MM.1S (cell line): ENCODE measurements around the gene SLC35D1.

Source experiments
- DNase-seq: peaks from one replicate; pipeline ENCODE4 v3.0.0-alpha.2; 2015
- H2AFZ ChIP-seq: fragments of 300-600 bp; sonication (generic); 2 replicates; pipeline ENCODE4 v1.6.0; 2016; ENCODE audit warnings: antibody characterized with exemption, low read length
- H3F3A ChIP-seq: fragments of 300-600 bp; sonication (generic); 2 replicates; pipeline ENCODE4 v1.6.1; 2016; ENCODE audit warnings: mild to moderate bottlenecking, antibody characterized with exemption, low read length, moderate library complexity, mixed read lengths; ENCODE audit not compliant: insufficient read depth
- H3K27ac ChIP-seq: fragments of 300-600 bp; sonication (generic); 2 replicates; pipeline ENCODE4 v1.5.1; 2016; ENCODE audit warnings: mild to moderate bottlenecking, low read length
- H3K27me3 ChIP-seq: fragments of 300-600 bp; sonication (generic); replicated peaks from 2 replicates; pipeline ENCODE4 v1.6.0; 2016; ENCODE audit warnings: low read length; ENCODE audit not compliant: insufficient read depth
- H3K36me3 ChIP-seq: fragments of 300-600 bp; sonication (generic); replicated peaks from 2 replicates; pipeline ENCODE4 v1.6.1; 2016; ENCODE audit warnings: mild to moderate bottlenecking, low read length, mixed read lengths; ENCODE audit not compliant: insufficient read depth
- H3K4me1 ChIP-seq: fragments of 300-600 bp; sonication (generic); 2 replicates; pipeline ENCODE4 v1.6.1; 2016; ENCODE audit warnings: low read length, mixed read lengths
- H3K4me2 ChIP-seq: fragments of 300-600 bp; sonication (generic); 2 replicates; pipeline ENCODE4 v1.6.0; 2016; ENCODE audit warnings: low read depth, low read length
- H3K4me3 ChIP-seq: fragments of 300-600 bp; sonication (generic); 2 replicates; pipeline ENCODE4 v1.5.1; 2016; ENCODE audit warnings: low read length, mixed read lengths
- H3K79me2 ChIP-seq: fragments of 300-600 bp; sonication (generic); 2 replicates; pipeline ENCODE4 v1.6.1; 2016; ENCODE audit warnings: mixed run types, low read length, mixed read lengths
- H3K9ac ChIP-seq: fragments of 300-600 bp; sonication (generic); 2 replicates; pipeline ENCODE4 v1.6.1; 2016; ENCODE audit warnings: low read length, mixed read lengths
- H3K9me2 ChIP-seq: fragments of 300-600 bp; sonication (generic); replicated peaks from 2 replicates; pipeline ENCODE4 v1.6.1; 2016; ENCODE audit warnings: mild to moderate bottlenecking, low read length, mixed read lengths; ENCODE audit not compliant: insufficient read depth
- H3K9me3 ChIP-seq: fragments of 300-600 bp; sonication (generic); replicated peaks from 2 replicates; pipeline ENCODE4 v1.6.1; 2016; ENCODE audit warnings: mild to moderate bottlenecking, low read length, mixed read lengths; ENCODE audit not compliant: insufficient read depth
- H4K20me1 ChIP-seq: fragments of 300-600 bp; sonication (generic); 2 replicates; pipeline ENCODE4 v1.6.1; 2016; ENCODE audit warnings: mild to moderate bottlenecking, low read length, moderate library complexity, mixed read lengths; ENCODE audit not compliant: insufficient read depth
- CTCF ChIP-seq: fragments of 300-600 bp; sonication (generic); IDR thresholded peaks from 2 replicates; pipeline ENCODE4 v1.5.1; 2016; ENCODE audit warnings: antibody characterized with exemption, low read length, mixed read lengths
- EZH2 ChIP-seq: fragments of 300-600 bp; sonication (generic); optimal IDR thresholded peaks from 2 replicates; pipeline ENCODE3; 2017; ENCODE audit warnings: low read depth, mild to moderate bottlenecking, antibody characterized with exemption, low read length, mixed read lengths
- EZH2phosphoT487 ChIP-seq: fragments of 300-600 bp; sonication (generic); IDR thresholded peaks from 2 replicates; pipeline ENCODE4 v1.6.1; 2018; ENCODE audit warnings: antibody characterized with exemption, low read length

The SLC35D1 gene

GRCh38 chr1:66999640-67000400 is 54.1 kb downstream of the SLC35D1 start:
- peaks cover 23% of the 10 kb centered on the region for H3F3A ChIP-seq
- peak overlapping the region; percentile 61; the same call in 1 of the 2 replicates for H3K27ac ChIP-seq
- no peak overlapping the region for H2AFZ ChIP-seq
- H3K4me1 ChIP-seq, result peaks cover 60% of the 10 kb centered on the region
- peaks cover 23% of the 10 kb centered on the region for H3K79me2 ChIP-seq
- no peaks in the 10 kb centered on the region for H3K36me3 ChIP-seq
- H3K4me2 ChIP-seq, result 0 out of 2 replicates have a peak overlapping the region, but pooled peaks have one; percentile 5
- H3K4me3 ChIP-seq, result no peak overlapping the region
- DNase-seq, result no peak
- no peaks in the 10 kb centered on the region for H3K9me3 ChIP-seq
- TF ChIP-seq EZH2phosphoT487 (no peak), CTCF (no peak), EZH2 (no peak)
- no peaks in the 10 kb centered on the region for H4K20me1 ChIP-seq
- no peaks in the 10 kb centered on the region for H3K27me3 ChIP-seq
- no peak overlapping the region for H3K9ac ChIP-seq
- no peaks in the 10 kb centered on the region for H3K9me2 ChIP-seq

GRCh38 chr1:66998972-66999371 is 55.0 kb downstream of the SLC35D1 start:
- no peak overlapping the region; the same call in 1 of the 2 replicates for H3K9ac ChIP-seq
- H3K4me2 ChIP-seq, result peak overlapping the region; percentile 39
- no peaks in the 10 kb centered on the region for H3K9me3 ChIP-seq
- H3K4me1 ChIP-seq, result peaks cover 53% of the 10 kb centered on the region
- H3K79me2 ChIP-seq, result peaks cover 23% of the 10 kb centered on the region
- no peaks in the 10 kb centered on the region for H3K36me3 ChIP-seq
- no peaks in the 10 kb centered on the region for H3K27me3 ChIP-seq
- H3K27ac ChIP-seq, result peak overlapping the region; percentile 61; the same call in 1 of the 2 replicates
- no peak overlapping the region for H2AFZ ChIP-seq
- TF ChIP-seq CTCF (no peak), EZH2phosphoT487 (no peak), EZH2 (no peak)
- peaks cover 23% of the 10 kb centered on the region for H3F3A ChIP-seq
- H4K20me1 ChIP-seq, result no peaks in the 10 kb centered on the region
- peak; percentile 84 for DNase-seq
- no peaks in the 10 kb centered on the region for H3K9me2 ChIP-seq
- H3K4me3 ChIP-seq, result no peak overlapping the region

GRCh38 chr1:66996018-66996682 is 57.8 kb downstream of the SLC35D1 start:
- Histone ChIP-seq H3K79me2 (peaks cover 14% of the 10 kb centered on the region; the same call in 1 of the 2 replicates), H3K9ac (no peak overlapping the region), H3F3A (peaks cover 16% of the 10 kb centered on the region), H3K9me3 (no peaks in the 10 kb centered on the region), H3K27ac (no peak overlapping the region), H3K4me3 (no peak overlapping the region), H3K27me3 (no peaks in the 10 kb centered on the region), H3K9me2 (no peaks in the 10 kb centered on the region), H3K4me1 (peaks cover 32% of the 10 kb centered on the region), H2AFZ (peak overlapping the region; percentile 0; the same call in 1 of the 2 replicates), H3K4me2 (peak overlapping the region; percentile 45), H3K36me3 (no peaks in the 10 kb centered on the region), H4K20me1 (no peaks in the 10 kb centered on the region)
- TF ChIP-seq EZH2 (no peak), CTCF (peak; percentile 95)
- peak; percentile 78 for DNase-seq
